Nephron progenitor cell (in vitro differentiated cells): ENCODE data around the gene FGFRL1.

Source experiments
- DNase-seq: peaks from one replicate; pipeline ENCODE4 v3.0.0; 2021
- H3K27ac Mint-ChIP-seq: 2 replicates; pipeline ENCODE4 v1.8.0; 2021; ENCODE audit warnings: mild to moderate bottlenecking, moderate library complexity, mixed read lengths
- H3K27me3 Mint-ChIP-seq: 2 replicates; pipeline ENCODE4 v1.8.0; 2021; ENCODE audit warnings: mild to moderate bottlenecking, low read depth, mixed read lengths; ENCODE audit not compliant: poor library complexity
- H3K36me3 Mint-ChIP-seq: 2 replicates; pipeline ENCODE4 v1.8.0; 2021; ENCODE audit warnings: low read depth, mixed read lengths
- H3K4me1 Mint-ChIP-seq: 2 replicates; pipeline ENCODE4 v1.8.0; 2021; ENCODE audit warnings: mixed read lengths
- H3K4me3 Mint-ChIP-seq: 2 replicates; pipeline ENCODE4 v1.8.0; 2021; ENCODE audit warnings: mild to moderate bottlenecking, moderate library complexity, mixed read lengths
- H3K9me3 Mint-ChIP-seq: 2 replicates; pipeline ENCODE4 v1.8.0; 2021; ENCODE audit warnings: mild to moderate bottlenecking, moderate library complexity, mixed read lengths
- TF ChIP-seq, protein P1 (sequence below): fragments of 200-600 bp; sonication (generic); IDR thresholded peaks from 2 replicates; pipeline ENCODE4 v1.5.0; 2021; ENCODE audit warnings: antibody characterized with exemption

Gene FGFRL1

DNA sequence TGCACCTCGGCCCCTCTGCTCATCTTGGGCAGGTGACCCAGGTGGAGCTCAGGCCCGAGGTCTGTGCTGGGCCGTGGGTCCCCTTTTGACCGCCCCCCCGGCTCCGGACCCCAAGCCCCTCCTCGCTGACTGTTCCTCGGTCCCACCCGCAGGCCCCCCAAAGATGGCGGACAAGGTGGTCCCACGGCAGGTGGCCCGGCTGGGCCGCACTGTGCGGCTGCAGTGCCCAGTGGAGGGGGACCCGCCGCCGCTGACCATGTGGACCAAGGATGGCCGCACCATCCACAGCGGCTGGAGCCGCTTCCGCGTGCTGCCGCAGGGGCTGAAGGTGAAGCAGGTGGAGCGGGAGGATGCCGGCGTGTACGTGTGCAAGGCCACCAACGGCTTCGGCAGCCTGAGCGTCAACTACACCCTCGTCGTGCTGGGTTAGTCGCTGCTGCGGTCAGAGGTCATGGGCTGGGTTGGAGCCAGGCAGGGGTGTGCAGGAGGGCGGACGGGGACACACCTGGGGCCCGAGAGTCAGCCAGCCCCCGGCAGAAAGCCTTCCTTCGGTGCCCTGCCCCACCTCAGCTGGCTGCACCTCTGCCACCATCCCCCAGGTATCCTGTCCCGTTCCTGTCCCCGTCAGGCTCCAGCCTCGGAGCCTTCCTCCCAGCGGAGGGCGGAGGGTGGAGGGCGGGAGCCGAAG lies 10.8 kb downstream of the FGFRL1 start:
- Mint-ChIP-seq H3K27me3 (no peaks in the 10 kb centered on the region), H3K27ac (no peak overlapping the region), H3K4me1 (peaks cover 54% of the 10 kb centered on the region), H3K9me3 (no peaks in the 10 kb centered on the region), H3K36me3 (peaks cover 14% of the 10 kb centered on the region), H3K4me3 (no peak overlapping the region)
- TF ChIP-seq, protein P1, sequence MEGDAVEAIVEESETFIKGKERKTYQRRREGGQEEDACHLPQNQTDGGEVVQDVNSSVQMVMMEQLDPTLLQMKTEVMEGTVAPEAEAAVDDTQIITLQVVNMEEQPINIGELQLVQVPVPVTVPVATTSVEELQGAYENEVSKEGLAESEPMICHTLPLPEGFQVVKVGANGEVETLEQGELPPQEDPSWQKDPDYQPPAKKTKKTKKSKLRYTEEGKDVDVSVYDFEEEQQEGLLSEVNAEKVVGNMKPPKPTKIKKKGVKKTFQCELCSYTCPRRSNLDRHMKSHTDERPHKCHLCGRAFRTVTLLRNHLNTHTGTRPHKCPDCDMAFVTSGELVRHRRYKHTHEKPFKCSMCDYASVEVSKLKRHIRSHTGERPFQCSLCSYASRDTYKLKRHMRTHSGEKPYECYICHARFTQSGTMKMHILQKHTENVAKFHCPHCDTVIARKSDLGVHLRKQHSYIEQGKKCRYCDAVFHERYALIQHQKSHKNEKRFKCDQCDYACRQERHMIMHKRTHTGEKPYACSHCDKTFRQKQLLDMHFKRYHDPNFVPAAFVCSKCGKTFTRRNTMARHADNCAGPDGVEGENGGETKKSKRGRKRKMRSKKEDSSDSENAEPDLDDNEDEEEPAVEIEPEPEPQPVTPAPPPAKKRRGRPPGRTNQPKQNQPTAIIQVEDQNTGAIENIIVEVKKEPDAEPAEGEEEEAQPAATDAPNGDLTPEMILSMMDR = no peak
- DNase-seq = no peak

DNA sequence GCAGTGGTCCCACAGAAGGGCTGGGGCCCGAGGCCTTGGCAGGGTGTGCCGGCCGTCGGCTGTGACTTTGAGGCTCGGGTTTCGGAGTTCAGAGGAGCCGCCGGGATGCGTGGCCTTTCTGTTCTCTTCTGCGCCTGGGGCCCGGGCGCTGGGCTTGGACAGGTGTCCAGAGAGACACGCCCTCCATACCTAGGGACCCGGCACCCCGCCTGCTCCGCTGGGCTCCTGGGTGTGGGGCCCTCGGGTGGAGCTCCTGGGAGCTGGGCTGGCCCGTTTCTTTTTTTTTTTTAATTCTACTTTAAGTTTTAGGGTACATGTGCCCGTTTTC lies 11.3 kb downstream of the FGFRL1 start:
- Mint-ChIP-seq H3K4me1 (peaks cover 52% of the 10 kb centered on the region), H3K9me3 (no peaks in the 10 kb centered on the region), H3K36me3 (peaks cover 14% of the 10 kb centered on the region), H3K4me3 (no peak overlapping the region), H3K27me3 (no peaks in the 10 kb centered on the region), H3K27ac (no peak overlapping the region)
- TF ChIP-seq, protein P1 = no peak
- peak; percentile 41 for DNase-seq

DNA sequence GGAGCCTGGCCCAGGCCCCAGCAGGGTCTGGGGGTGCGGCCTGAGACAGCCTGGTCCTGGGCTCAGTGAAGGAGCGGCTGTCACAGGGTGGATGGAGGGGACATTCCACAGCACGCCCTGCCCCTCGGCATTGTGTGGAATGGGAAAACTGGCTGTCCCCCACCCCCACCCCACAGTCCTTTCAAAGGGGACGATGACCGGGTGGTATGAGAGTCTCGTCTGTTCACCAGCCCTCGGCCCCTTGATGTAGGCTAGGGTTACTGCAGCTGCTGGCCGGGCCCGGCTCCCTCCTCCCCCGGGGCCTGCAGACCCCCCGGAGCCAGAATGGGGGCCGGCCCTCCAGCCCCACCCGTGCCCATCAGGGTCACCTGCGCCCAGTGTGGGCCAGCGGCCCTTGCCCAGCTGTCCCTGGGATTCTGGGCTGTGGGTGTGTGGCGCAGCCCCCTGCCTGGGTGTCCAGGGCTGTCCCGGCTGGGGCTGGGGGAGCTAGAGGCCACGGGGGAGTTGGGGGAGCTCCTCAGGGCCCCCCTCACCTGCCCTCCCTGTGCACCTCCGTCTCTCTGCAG lies 11.7 kb downstream of the FGFRL1 start:
- H3K4me3 Mint-ChIP-seq = no peak overlapping the region
- no peaks in the 10 kb centered on the region for H3K9me3 Mint-ChIP-seq
- H3K27me3 Mint-ChIP-seq = no peaks in the 10 kb centered on the region
- no peak overlapping the region for H3K27ac Mint-ChIP-seq
- DNase-seq = no peak
- TF ChIP-seq, protein P1 = no peak
- peaks cover 14% of the 10 kb centered on the region for H3K36me3 Mint-ChIP-seq
- peaks cover 52% of the 10 kb centered on the region for H3K4me1 Mint-ChIP-seq

DNA sequence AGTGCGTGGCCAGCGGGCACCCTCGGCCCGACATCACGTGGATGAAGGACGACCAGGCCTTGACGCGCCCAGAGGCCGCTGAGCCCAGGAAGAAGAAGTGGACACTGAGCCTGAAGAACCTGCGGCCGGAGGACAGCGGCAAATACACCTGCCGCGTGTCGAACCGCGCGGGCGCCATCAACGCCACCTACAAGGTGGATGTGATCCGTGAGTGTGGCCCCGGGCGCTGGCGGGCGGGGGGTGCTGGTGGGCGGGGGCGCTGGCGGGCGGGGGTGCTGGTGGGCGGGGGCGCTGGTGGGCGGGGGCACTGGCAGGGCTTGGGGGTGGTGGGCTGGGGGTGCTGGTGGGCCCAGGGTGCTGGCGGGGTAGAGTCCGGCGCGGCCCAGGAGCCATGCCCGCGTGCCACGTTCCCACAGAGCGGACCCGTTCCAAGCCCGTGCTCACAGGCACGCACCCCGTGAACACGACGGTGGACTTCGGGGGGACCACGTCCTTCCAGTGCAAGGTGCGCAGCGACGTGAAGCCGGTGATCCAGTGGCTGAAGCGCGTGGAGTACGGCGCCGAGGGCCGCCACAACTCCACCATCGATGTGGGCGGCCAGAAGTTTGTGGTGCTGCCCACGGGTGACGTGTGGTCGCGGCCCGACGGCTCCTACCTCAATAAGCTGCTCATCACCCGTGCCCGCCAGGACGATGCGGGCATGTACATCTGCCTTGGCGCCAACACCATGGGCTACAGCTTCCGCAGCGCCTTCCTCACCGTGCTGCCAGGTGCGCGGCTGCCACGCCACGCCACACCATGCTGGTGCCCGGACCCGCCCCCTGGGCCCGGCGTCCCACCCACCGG lies 12.7 kb downstream of the FGFRL1 start:
- Mint-ChIP-seq H3K4me3 (no peak overlapping the region), H3K9me3 (no peaks in the 10 kb centered on the region), H3K27ac (no peak overlapping the region), H3K27me3 (no peaks in the 10 kb centered on the region), H3K4me1 (peaks cover 48% of the 10 kb centered on the region), H3K36me3 (peaks cover 14% of the 10 kb centered on the region)
- TF ChIP-seq, protein P1 = no peak
- no peak for DNase-seq

DNA sequence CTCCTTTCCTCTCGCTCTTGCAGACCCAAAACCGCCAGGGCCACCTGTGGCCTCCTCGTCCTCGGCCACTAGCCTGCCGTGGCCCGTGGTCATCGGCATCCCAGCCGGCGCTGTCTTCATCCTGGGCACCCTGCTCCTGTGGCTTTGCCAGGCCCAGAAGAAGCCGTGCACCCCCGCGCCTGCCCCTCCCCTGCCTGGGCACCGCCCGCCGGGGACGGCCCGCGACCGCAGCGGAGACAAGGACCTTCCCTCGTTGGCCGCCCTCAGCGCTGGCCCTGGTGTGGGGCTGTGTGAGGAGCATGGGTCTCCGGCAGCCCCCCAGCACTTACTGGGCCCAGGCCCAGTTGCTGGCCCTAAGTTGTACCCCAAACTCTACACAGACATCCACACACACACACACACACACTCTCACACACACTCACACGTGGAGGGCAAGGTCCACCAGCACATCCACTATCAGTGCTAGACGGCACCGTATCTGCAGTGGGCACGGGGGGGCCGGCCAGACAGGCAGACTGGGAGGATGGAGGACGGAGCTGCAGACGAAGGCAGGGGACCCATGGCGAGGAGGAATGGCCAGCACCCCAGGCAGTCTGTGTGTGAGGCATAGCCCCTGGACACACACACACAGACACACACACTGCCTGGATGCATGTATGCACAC lies 13.6 kb downstream of the FGFRL1 start:
- H3K4me3 Mint-ChIP-seq = no peak overlapping the region
- DNase-seq = no peak
- peaks cover 14% of the 10 kb centered on the region for H3K36me3 Mint-ChIP-seq
- TF ChIP-seq, protein P1 = no peak
- H3K4me1 Mint-ChIP-seq = peaks cover 39% of the 10 kb centered on the region
- H3K27ac Mint-ChIP-seq = no peak overlapping the region
- H3K27me3 Mint-ChIP-seq = no peaks in the 10 kb centered on the region
- H3K9me3 Mint-ChIP-seq = no peaks in the 10 kb centered on the region
